Stomach (tissue), 4 donors: Measurements from ENCODE around the gene EXOC3.

Experiments
- CTCF ChIP-seq, 7 experiments: fragments of 450-650 bp in 4 of 7; fragments of 200-600 bp in 3 of 7; sonication (generic) in 3 of 7; IDR thresholded peaks; one replicate each; pipeline ENCODE4 v1.5.1; 2016 to 2019; ENCODE audit warnings: antibody characterized with exemption in 7 of 7, control low read depth in 2 of 7, mild to moderate bottlenecking in 1 of 7
- POLR2AphosphoS5 ChIP-seq, 3 donors: sonication (generic); formaldehyde crosslinking; IDR thresholded peaks; one replicate each; pipeline ENCODE4 v1.6.1; 2016; ENCODE audit warnings: antibody characterized with exemption in 3 of 3

DNA sequence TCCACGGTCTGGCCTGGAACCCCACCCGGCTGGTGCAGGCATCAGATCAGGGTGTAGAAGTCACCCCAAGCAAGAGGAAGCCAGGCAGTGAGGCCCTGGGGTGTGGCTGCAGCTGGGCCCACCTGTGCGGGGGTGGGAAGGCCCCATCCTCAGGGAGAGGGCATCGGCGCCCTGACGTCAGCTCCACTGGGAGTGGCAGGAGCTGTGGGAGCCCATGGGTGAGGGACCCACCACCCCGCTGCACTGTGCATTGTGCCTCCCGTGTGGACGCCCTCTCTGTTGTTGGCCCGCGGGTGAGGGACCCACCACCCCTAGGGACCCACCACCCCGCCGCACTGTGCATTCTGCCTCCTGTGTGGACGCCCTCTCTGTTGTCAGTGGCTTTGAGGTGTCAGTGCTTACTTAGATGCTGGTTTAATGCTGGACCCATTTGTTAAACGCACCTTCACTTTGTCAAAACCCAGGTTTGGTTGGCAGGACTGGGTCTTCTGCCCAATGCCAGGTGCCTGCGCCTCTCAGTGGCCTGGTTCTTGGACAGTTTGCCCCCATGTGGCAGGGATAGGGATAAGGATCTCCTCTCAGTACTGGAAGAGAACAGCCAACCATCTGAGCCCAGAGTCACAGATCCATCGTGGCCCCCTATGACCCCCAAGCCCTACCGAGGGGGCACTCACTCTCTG is 6.9 kb upstream of the EXOC3 start:
- TF ChIP-seq POLR2AphosphoS5 (IDR thresholded peaks at IDR 0.05) (no peak), CTCF (IDR thresholded peaks at IDR 0.05) (peak in 2 of 7 experiments; percentile 11 to 24)
